SK-N-SH (cell line): ENCODE data around the gene SNRNP35. TPM values are rescaled to one million over a fixed set of nuclear protein-coding genes. Genes with fewer than 3 reads are reported as not detected.
A peak's percentile ranks its signal among the peaks of the same experiment; 100 is the strongest.

Source experiments
- CTCF ChIA-PET: fragments of 300-600, 350-600 bp; formaldehyde crosslinking; extraction: SDS; loops from one replicate; lab custom pipeline; 2021; lab: Yijun Ruan, JAX
- POLR2A ChIA-PET: fragments of 350-600 bp; sonication (Branson Sonifier 250); formaldehyde crosslinking; extraction: SDS; loops from one replicate; lab custom pipeline; 2020; ENCODE audit warnings: antibody characterized with exemption, inconsistent platforms; lab: Yijun Ruan, JAX
- DNase-seq: peaks from one replicate; pipeline ENCODE4 v3.0.0; 2012
- H2AFZ ChIP-seq: fragments of 200-600 bp; sonication (generic); 2 replicates; pipeline ENCODE4 v1.8.1; 2016; ENCODE audit warnings: antibody characterized with exemption, mild to moderate bottlenecking, low read depth
- H3F3A ChIP-seq: fragments of 200-600 bp; sonication (generic); replicated peaks from 2 replicates; pipeline ENCODE3; 2016; ENCODE audit warnings: antibody characterized with exemption, mild to moderate bottlenecking; ENCODE audit not compliant: insufficient read depth
- H3K27ac ChIP-seq, 2 experiments: fragments of 200-500 bp in 1 of 2; fragments of 200-600 bp in 1 of 2; sonication (Bioruptor generic) in 1 of 2; sonication (generic), shearing (Covaris generic) in 1 of 2; 2 replicates each; pipeline versions ENCODE4 v1.5.1 to v1.6.1; 2014 to 2016; ENCODE audit warnings: low read depth in 2 of 2, inconsistent platforms in 1 of 2, low read length in 1 of 2, mild to moderate bottlenecking in 1 of 2, mixed read lengths in 1 of 2
- H3K27me3 ChIP-seq: fragments of 200-600 bp; sonication (generic), shearing (Covaris generic); 2 replicates; pipeline ENCODE4 v1.6.1; 2016; ENCODE audit warnings: mixed run types; ENCODE audit not compliant: insufficient read depth
- H3K36me3 ChIP-seq, 2 experiments: fragments of 200-500 bp in 1 of 2; fragments of 200-600 bp in 1 of 2; sonication (Bioruptor generic) in 1 of 2; sonication (generic) in 1 of 2; replicated peaks in 1 of 2; 2 replicates each; pipeline versions ENCODE3 to v1.5.1; 2014 to 2016; ENCODE audit warnings: low read length in 1 of 2, mild to moderate bottlenecking in 1 of 2; ENCODE audit not compliant: insufficient read depth in 2 of 2, control insufficient read depth in 1 of 2
- H3K4me1 ChIP-seq, 2 experiments: fragments of 200-500 bp in 1 of 2; fragments of 200-600 bp in 1 of 2; sonication (Bioruptor generic) in 1 of 2; sonication (generic), shearing (Covaris generic) in 1 of 2; 2 replicates each; pipeline versions ENCODE4 v1.5.1 to v1.6.1; 2014 to 2016; ENCODE audit warnings: low read depth in 1 of 2, low read length in 1 of 2, mixed run types in 1 of 2; ENCODE audit not compliant: insufficient read depth in 2 of 2, control insufficient read depth in 1 of 2
- H3K4me2 ChIP-seq: fragments of 200-600 bp; sonication (generic), shearing (Covaris generic); 2 replicates; pipeline ENCODE4 v1.6.1; 2017; ENCODE audit warnings: mixed run types
- H3K4me3 ChIP-seq, 2 experiments: fragments of 200-500 bp in 1 of 2; fragments of 200-600 bp in 1 of 2; sonication (Bioruptor generic) in 1 of 2; sonication (generic), shearing (Covaris generic) in 1 of 2; 2 replicates each; pipeline versions ENCODE4 v1.5.1 to v1.8.1; 2014 to 2016; ENCODE audit warnings: low read depth in 2 of 2, inconsistent platforms in 1 of 2, low read length in 1 of 2, mild to moderate bottlenecking in 1 of 2, mixed read lengths in 1 of 2, moderate library complexity in 1 of 2
- H3K79me2 ChIP-seq: fragments of 200-600 bp; sonication (generic); 2 replicates; pipeline ENCODE4 v1.8.1; 2017; ENCODE audit warnings: mild to moderate bottlenecking; ENCODE audit not compliant: insufficient read depth
- H3K9ac ChIP-seq: fragments of 200-600 bp; sonication (generic); 2 replicates; pipeline ENCODE4 v1.6.1; 2017; ENCODE audit warnings: mixed run types
- H3K9me2 ChIP-seq: fragments of 200-600 bp; sonication (generic); 2 replicates; pipeline ENCODE4 v1.6.1; 2017; ENCODE audit warnings: mixed run types
- H3K9me3 ChIP-seq: fragments of 200-600 bp; sonication (generic); 2 replicates; pipeline ENCODE4 v1.6.1; 2017; ENCODE audit warnings: mixed run types, mild to moderate bottlenecking, moderate library complexity
- H4K20me1 ChIP-seq: fragments of 200-600 bp; sonication (generic); 2 replicates; pipeline ENCODE4 v1.6.1; 2017; ENCODE audit warnings: mild to moderate bottlenecking, mixed run types; ENCODE audit not compliant: insufficient read depth
- CHD2 ChIP-seq: fragments of 150-350 bp; IDR thresholded peaks from 2 replicates; pipeline ENCODE4 v1.6.1; 2018; ENCODE audit warnings: low read length; ENCODE audit not compliant: partially characterized antibody
- ELF1 ChIP-seq: IDR thresholded peaks from 2 replicates; pipeline ENCODE4 v1.4.0; 2012
- FOSL2 ChIP-seq: IDR thresholded peaks from 2 replicates; pipeline ENCODE4 v1.4.0; 2012; ENCODE audit warnings: low read depth, mild to moderate bottlenecking, moderate library complexity, borderline replicate concordance
- FOXJ3 ChIP-seq: sonication (generic); formaldehyde crosslinking; IDR thresholded peaks from 2 replicates; pipeline ENCODE4 v1.5.1; 2020; ENCODE audit warnings: mild to moderate bottlenecking, missing genetic modification reagents
- GATA2 ChIP-seq: sonication (generic); formaldehyde crosslinking; IDR thresholded peaks from 2 replicates; pipeline ENCODE4 v1.5.0; 2020; ENCODE audit warnings: mild to moderate bottlenecking, missing genetic modification reagents
- JUND ChIP-seq: IDR thresholded peaks from 2 replicates; pipeline ENCODE4 v1.4.0; 2012
- MEF2A ChIP-seq: IDR thresholded peaks from 2 replicates; pipeline ENCODE4 v1.4.0; 2012; ENCODE audit warnings: low read depth, borderline replicate concordance
- NFIC ChIP-seq: IDR thresholded peaks from 2 replicates; pipeline ENCODE4 v1.4.0; 2012; ENCODE audit warnings: borderline replicate concordance
- NRF1 ChIP-seq: IDR thresholded peaks from 2 replicates; pipeline ENCODE4 v1.6.1; 2012; ENCODE audit warnings: low read depth, mild to moderate bottlenecking, low read length
- POLR2AphosphoS5 ChIP-seq: IDR thresholded peaks from 2 replicates; pipeline ENCODE4 v1.6.1; 2012; ENCODE audit warnings: low read depth, low read length
- RAD21 ChIP-seq: IDR thresholded peaks from 2 replicates; pipeline ENCODE4 v1.6.1; 2012; ENCODE audit warnings: mild to moderate bottlenecking, low read length
- RCOR1 ChIP-seq: fragments of 150-350 bp; IDR thresholded peaks from 2 replicates; pipeline ENCODE4 v1.6.1; 2017; ENCODE audit warnings: antibody characterized with exemption, low read length
- RXRA ChIP-seq: IDR thresholded peaks from 2 replicates; pipeline ENCODE4 v1.4.0; 2012; ENCODE audit warnings: low read depth, mild to moderate bottlenecking, borderline replicate concordance
- SIN3A ChIP-seq: IDR thresholded peaks from 2 replicates; pipeline ENCODE4 v1.6.1; 2012; ENCODE audit warnings: low read depth, mild to moderate bottlenecking, low read length, moderate library complexity, borderline replicate concordance
- SMC3 ChIP-seq: IDR thresholded peaks from 2 replicates; pipeline ENCODE4 v1.6.1; 2012; ENCODE audit warnings: low read depth, low read length, improper control_type of control experiment
- TCF12 ChIP-seq: IDR thresholded peaks from 2 replicates; pipeline ENCODE4 v1.4.0; 2012
- TEAD4 ChIP-seq: IDR thresholded peaks from 2 replicates; pipeline ENCODE4 v1.4.0; 2012; ENCODE audit warnings: mild to moderate bottlenecking, borderline replicate concordance; ENCODE audit not compliant: insufficient read depth
- YY1 ChIP-seq: IDR thresholded peaks from 2 replicates; pipeline ENCODE4 v1.4.0; 2012; ENCODE audit warnings: low read depth, mild to moderate bottlenecking
- WGBS: methylation state at CpG from one replicate; pipeline ENCODE4 v1.1.6; 2017; ENCODE audit warnings: low lambda C conversion rate; 5-methylcytosine and 5-hydroxymethylcytosine counted together
- polyA plus RNA-seq, 3 experiments: library from polyadenylated mRNA; depleted of rRNA; stranded (reverse); fragments of >200 nt; gene quantifications; 2 replicates each; pipeline ENCODE4 v1.2.3, GENCODE V29; 2012
- TF ChIP-seq, protein P1 (sequence below): IDR thresholded peaks from 2 replicates; pipeline ENCODE4; 2012
- TF ChIP-seq, protein P2 (sequence below): IDR thresholded peaks from 2 replicates; pipeline ENCODE4 v1.4.0; 2012; ENCODE audit warnings: low read depth, borderline replicate concordance
- TF ChIP-seq, protein P3 (sequence below): IDR thresholded peaks from 2 replicates; pipeline ENCODE4 v1.4.0; 2012; ENCODE audit warnings: low read depth
- TF ChIP-seq, protein P4 (sequence below): IDR thresholded peaks from 2 replicates; pipeline ENCODE4 v1.6.1; 2012; ENCODE audit warnings: mild to moderate bottlenecking, low read depth, low read length, moderate library complexity
- TF ChIP-seq, protein P5 (sequence below): IDR thresholded peaks from 2 replicates; pipeline ENCODE4 v1.4.0; 2012; ENCODE audit warnings: low read depth, borderline replicate concordance

Gene SNRNP35, protein sequence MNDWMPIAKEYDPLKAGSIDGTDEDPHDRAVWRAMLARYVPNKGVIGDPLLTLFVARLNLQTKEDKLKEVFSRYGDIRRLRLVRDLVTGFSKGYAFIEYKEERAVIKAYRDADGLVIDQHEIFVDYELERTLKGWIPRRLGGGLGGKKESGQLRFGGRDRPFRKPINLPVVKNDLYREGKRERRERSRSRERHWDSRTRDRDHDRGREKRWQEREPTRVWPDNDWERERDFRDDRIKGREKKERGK
- 13.1 and 16.0 TPM in 2 replicates for polyA plus RNA-seq (2012; rRNA removed)
- 16.0 and 18.5 TPM in 2 replicates for polyA plus RNA-seq (2012; cell fraction: cytosol; rRNA removed)
- polyA plus RNA-seq (2012; cell fraction: nucleus; rRNA removed), result 18.4 and 24.3 TPM in 2 replicates

DNA sequence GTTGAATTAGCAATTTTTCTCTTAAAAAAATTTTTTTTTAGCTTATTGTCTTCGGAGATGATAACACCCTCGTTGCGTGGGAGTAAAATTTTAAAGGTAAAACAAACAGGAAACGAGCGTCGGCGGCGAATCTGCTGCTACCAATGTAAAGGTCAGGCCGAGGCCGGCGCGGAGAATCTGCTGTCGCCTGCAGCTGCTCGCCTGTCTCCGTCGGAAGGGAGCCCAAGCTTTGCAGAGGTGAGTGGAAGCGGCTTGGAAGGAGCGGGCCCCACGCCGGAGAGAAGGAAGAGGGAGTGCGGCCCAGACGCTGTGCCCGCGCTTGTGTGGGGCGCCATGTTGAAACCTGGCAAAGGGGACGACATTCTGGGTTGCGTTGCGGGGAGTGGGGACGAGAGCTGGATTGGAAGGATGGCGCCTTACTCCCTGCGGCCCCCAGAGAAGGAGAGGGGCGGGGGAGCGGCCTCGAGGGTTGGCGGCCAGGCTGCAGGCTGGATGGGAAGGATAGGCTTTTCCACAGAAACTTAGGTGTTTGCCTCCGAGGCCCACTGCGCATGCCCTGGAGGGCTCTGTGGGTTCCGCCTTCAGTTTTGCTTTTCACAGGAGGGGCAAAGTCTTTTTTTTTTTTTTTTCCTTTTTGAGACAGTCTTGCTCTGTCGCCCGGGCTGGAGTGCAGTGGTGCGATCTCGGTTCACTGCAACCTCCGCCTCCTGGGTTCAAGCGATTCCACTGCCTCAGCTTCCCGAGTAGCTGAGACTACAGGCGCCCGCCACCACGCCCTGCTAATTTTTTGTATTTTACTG, at the start of gene SNRNP35:
Gene SNRNP35, plus strand, starts transcription at position 160 of the 800 bp plus-strand sequence. CDS start 7,402 bp downstream, outside the sequence.
- peak; percentile 73 for DNase-seq
- peak within 1 kb of the TSS; percentile 99 for H3K9ac ChIP-seq
- H3K9me2 ChIP-seq, result no peaks in the 10 kb centered on the region
- ChIA-PET CTCF (interaction anchor here (0.7 to 2.0 kb wide), 4 partner anchors 8 to 124 kb away, joined by 3 to 5 read pairs (median 4); no protein-coding TSS in a partner anchor), POLR2A (interaction anchor here (0.9 to 1.0 kb wide), 2 partner anchors 93 to 189 kb away, joined by 3 to 4 read pairs; no protein-coding TSS in a partner anchor)
- peak within 1 kb of the TSS; percentile 86 for H3K4me2 ChIP-seq
- H4K20me1 ChIP-seq, result no peaks in the 10 kb centered on the region
- H3K36me3 ChIP-seq, result no peaks in the 10 kb centered on the region
- H2AFZ ChIP-seq, result peak within 1 kb of the TSS; percentile 98
- peaks cover 21% of the 10 kb centered on the region for H3F3A ChIP-seq
- H3K79me2 ChIP-seq, result peaks cover 47% of the 10 kb centered on the region
- no peaks in the 10 kb centered on the region for H3K9me3 ChIP-seq
- H3K27ac ChIP-seq, result peak within 1 kb of the TSS; percentile 93 to 98
- H3K27me3 ChIP-seq, result no peaks in the 10 kb centered on the region
- H3K4me1 ChIP-seq, result peaks cover 2 to 10% of the 10 kb centered on the region in 2 experiments; a peak in 1 of 4 replicates
- H3K4me3 ChIP-seq, result peak within 1 kb of the TSS; percentile 62 to 96
- 1% methylated on average over 39 of the region's 48 CpGs for WGBS
- TF ChIP-seq, protein P1, sequence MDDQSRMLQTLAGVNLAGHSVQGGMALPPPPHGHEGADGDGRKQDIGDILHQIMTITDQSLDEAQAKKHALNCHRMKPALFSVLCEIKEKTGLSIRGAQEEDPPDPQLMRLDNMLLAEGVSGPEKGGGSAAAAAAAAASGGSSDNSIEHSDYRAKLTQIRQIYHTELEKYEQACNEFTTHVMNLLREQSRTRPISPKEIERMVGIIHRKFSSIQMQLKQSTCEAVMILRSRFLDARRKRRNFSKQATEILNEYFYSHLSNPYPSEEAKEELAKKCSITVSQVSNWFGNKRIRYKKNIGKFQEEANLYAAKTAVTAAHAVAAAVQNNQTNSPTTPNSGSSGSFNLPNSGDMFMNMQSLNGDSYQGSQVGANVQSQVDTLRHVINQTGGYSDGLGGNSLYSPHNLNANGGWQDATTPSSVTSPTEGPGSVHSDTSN, result peak; percentile 4; the same call in 1 of the 2 replicates
- no peak for TF ChIP-seq SMC3
- TF ChIP-seq, protein P2, sequence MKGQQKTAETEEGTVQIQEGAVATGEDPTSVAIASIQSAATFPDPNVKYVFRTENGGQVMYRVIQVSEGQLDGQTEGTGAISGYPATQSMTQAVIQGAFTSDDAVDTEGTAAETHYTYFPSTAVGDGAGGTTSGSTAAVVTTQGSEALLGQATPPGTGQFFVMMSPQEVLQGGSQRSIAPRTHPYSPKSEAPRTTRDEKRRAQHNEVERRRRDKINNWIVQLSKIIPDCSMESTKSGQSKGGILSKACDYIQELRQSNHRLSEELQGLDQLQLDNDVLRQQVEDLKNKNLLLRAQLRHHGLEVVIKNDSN, result no peak
- TF ChIP-seq, protein P3, sequence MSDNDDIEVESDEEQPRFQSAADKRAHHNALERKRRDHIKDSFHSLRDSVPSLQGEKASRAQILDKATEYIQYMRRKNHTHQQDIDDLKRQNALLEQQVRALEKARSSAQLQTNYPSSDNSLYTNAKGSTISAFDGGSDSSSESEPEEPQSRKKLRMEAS, result peak; percentile 67
- peak; percentile 53; the same call in 1 of the 2 replicates for TF ChIP-seq ELF1
- TF ChIP-seq CHD2, result no peak
- peak; percentile 28; the same call in 1 of the 2 replicates for TF ChIP-seq RXRA
- TF ChIP-seq NFIC, result peak; percentile 16; the same call in 1 of the 2 replicates
- no peak for TF ChIP-seq RAD21
- no peak for TF ChIP-seq FOSL2
- TF ChIP-seq, protein P4, sequence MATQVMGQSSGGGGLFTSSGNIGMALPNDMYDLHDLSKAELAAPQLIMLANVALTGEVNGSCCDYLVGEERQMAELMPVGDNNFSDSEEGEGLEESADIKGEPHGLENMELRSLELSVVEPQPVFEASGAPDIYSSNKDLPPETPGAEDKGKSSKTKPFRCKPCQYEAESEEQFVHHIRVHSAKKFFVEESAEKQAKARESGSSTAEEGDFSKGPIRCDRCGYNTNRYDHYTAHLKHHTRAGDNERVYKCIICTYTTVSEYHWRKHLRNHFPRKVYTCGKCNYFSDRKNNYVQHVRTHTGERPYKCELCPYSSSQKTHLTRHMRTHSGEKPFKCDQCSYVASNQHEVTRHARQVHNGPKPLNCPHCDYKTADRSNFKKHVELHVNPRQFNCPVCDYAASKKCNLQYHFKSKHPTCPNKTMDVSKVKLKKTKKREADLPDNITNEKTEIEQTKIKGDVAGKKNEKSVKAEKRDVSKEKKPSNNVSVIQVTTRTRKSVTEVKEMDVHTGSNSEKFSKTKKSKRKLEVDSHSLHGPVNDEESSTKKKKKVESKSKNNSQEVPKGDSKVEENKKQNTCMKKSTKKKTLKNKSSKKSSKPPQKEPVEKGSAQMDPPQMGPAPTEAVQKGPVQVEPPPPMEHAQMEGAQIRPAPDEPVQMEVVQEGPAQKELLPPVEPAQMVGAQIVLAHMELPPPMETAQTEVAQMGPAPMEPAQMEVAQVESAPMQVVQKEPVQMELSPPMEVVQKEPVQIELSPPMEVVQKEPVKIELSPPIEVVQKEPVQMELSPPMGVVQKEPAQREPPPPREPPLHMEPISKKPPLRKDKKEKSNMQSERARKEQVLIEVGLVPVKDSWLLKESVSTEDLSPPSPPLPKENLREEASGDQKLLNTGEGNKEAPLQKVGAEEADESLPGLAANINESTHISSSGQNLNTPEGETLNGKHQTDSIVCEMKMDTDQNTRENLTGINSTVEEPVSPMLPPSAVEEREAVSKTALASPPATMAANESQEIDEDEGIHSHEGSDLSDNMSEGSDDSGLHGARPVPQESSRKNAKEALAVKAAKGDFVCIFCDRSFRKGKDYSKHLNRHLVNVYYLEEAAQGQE, result no peak
- TF ChIP-seq FOXJ3, result no peak
- no peak for TF ChIP-seq JUND
- peak; percentile 49; the same call in 1 of the 2 replicates for TF ChIP-seq SIN3A
- no peak for TF ChIP-seq MEF2A
- peak; percentile 98 for TF ChIP-seq YY1
- TF ChIP-seq RCOR1, result no peak
- TF ChIP-seq, protein P5, sequence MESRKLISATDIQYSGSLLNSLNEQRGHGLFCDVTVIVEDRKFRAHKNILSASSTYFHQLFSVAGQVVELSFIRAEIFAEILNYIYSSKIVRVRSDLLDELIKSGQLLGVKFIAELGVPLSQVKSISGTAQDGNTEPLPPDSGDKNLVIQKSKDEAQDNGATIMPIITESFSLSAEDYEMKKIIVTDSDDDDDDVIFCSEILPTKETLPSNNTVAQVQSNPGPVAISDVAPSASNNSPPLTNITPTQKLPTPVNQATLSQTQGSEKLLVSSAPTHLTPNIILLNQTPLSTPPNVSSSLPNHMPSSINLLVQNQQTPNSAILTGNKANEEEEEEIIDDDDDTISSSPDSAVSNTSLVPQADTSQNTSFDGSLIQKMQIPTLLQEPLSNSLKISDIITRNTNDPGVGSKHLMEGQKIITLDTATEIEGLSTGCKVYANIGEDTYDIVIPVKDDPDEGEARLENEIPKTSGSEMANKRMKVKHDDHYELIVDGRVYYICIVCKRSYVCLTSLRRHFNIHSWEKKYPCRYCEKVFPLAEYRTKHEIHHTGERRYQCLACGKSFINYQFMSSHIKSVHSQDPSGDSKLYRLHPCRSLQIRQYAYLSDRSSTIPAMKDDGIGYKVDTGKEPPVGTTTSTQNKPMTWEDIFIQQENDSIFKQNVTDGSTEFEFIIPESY, result no peak
- TF ChIP-seq NRF1, result peak; percentile 85
- peak; percentile 36 for TF ChIP-seq TCF12
- peak; percentile 58 for TF ChIP-seq POLR2AphosphoS5
- TF ChIP-seq TEAD4, result no peak
- no peak for TF ChIP-seq GATA2 (CRISPR knock-in tag)
